WTC11 (cell line): ENCODE results near the gene CD86.

Source experiments
- CBFB ChIP-seq: sonication (generic); formaldehyde crosslinking; IDR thresholded peaks from 2 replicates; pipeline ENCODE4 v1.8.1; 2022; ENCODE audit warnings: mild to moderate bottlenecking, low read depth, missing genetic modification reagents
- CTCF ChIP-seq: fragments of 200-600 bp; IDR thresholded peaks from 2 replicates; pipeline ENCODE4 v1.8.0; 2022; ENCODE audit warnings: antibody characterized with exemption
- SMAD3 ChIP-seq: sonication (generic); formaldehyde crosslinking; IDR thresholded peaks from 2 replicates; pipeline ENCODE4 v1.8.0; 2022; ENCODE audit warnings: missing genetic modification reagents, mild to moderate bottlenecking, borderline replicate concordance

GRCh38 chr3:122011396-122011795 is 43.8 kb upstream of the CD86 start:
- TF ChIP-seq CTCF = no peak
- TF ChIP-seq SMAD3 (CRISPR knock-in tag) = no peak
- TF ChIP-seq CBFB (CRISPR knock-in tag) = no peak
